Activated CD8-positive, alpha-beta memory T cell treated with anti-CD3 and anti-CD28 coated beads, Interleukin-2, amount 10 ng/mL, durations not matched to agents 7 days and 5 days (primary cell): ENCODE results near the gene RCSD1. TPM values are rescaled to one million over a fixed set of nuclear protein-coding genes. Genes with fewer than 3 reads are reported as not detected.

ENCODE experiments used
- ATAC-seq: fragments of 150-1000 bp; cut with Tn5 transposase; one replicate; pipeline ENCODE4 v1.10.0; 2021; ENCODE audit warnings: moderate library complexity
- CTCF ChIA-PET: fragments of 350-600 bp; sonication (Branson Sonifier 250); formaldehyde crosslinking; loops from one replicate; lab custom pipeline; 2021; ENCODE audit warnings: antibody characterized with exemption; lab: Charles Lee
- DNase-seq: peaks from one replicate; pipeline ENCODE4 v3.0.0-alpha.2; 2020
- H3K27ac Mint-ChIP-seq: one replicate; pipeline ENCODE4 v1.8.0; 2021; ENCODE audit warnings: mild to moderate bottlenecking, mixed read lengths
- H3K27me3 Mint-ChIP-seq: one replicate; pipeline ENCODE4 v1.8.0; 2021; ENCODE audit warnings: mixed read lengths
- H3K36me3 Mint-ChIP-seq: one replicate; pipeline ENCODE4 v1.8.0; 2021; ENCODE audit warnings: mild to moderate bottlenecking, mixed read lengths
- H3K4me1 Mint-ChIP-seq: one replicate; pipeline ENCODE4 v1.8.0; 2021; ENCODE audit warnings: mixed read lengths
- H3K4me3 Mint-ChIP-seq: one replicate; pipeline ENCODE4 v1.8.0; 2021; ENCODE audit warnings: mild to moderate bottlenecking, moderate library complexity, mixed read lengths
- H3K9me3 Mint-ChIP-seq: one replicate; pipeline ENCODE4 v1.8.0; 2022; ENCODE audit warnings: low read depth, mixed read lengths
- total RNA-seq, 2 experiments: library from RNA; stranded (reverse); gene quantifications; one replicate each; pipeline ENCODE4 v1.2.3, GENCODE V29; 2021

RCSD1 gene
- total RNA-seq, 2 experiments from 2014 or later: 121 to 129 TPM

- Mint-ChIP-seq H3K27me3 (no peaks in the 10 kb centered on the region), H3K9me3 (no peaks in the 10 kb centered on the region), H3K4me1 (peaks cover 25% of the 10 kb centered on the region), H3K27ac (no peak overlapping the region), H3K4me3 (no peak overlapping the region), H3K36me3 (peaks cover 68% of the 10 kb centered on the region)
- DNase-seq (no peak), ATAC-seq (no peak)
- CTCF ChIA-PET: no interaction called here
Observed at GRCh38 chr1:167667536-167667935, 37.5 kb downstream of the RCSD1 start.

- H3K27ac Mint-ChIP-seq: no peak overlapping the region
- H3K4me3 Mint-ChIP-seq: no peak overlapping the region
- peaks cover 72% of the 10 kb centered on the region for H3K36me3 Mint-ChIP-seq
Observed at GRCh38 chr1:167668108-167668507, 38.1 kb downstream of the RCSD1 start.

GRCh38 chr1:167669209-167670124 lies 39.4 kb downstream of the RCSD1 start:
- Mint-ChIP-seq H3K36me3 (peaks cover 73% of the 10 kb centered on the region), H3K4me1 (peaks cover 30% of the 10 kb centered on the region), H3K9me3 (no peaks in the 10 kb centered on the region), H3K27me3 (no peaks in the 10 kb centered on the region), H3K27ac (peak overlapping the region; percentile 25), H3K4me3 (no peak overlapping the region)
- no peak for ATAC-seq
- CTCF ChIA-PET: interaction anchor here (1.0 kb wide), 1 partner anchor 69 kb away, joined by 5 read pairs; no protein-coding TSS in a partner anchor
- DNase-seq: no peak

More at GRCh38 chr1:167668108-167668507, 38.1 kb downstream of the RCSD1 start:
- Mint-ChIP-seq H3K4me1 (peaks cover 28% of the 10 kb centered on the region), H3K27me3 (no peaks in the 10 kb centered on the region), H3K9me3 (no peaks in the 10 kb centered on the region)
- CTCF ChIA-PET: interaction anchor here (0.5 kb wide), 1 partner anchor 64 kb away, joined by 3 read pairs; no protein-coding TSS in a partner anchor
- DNase-seq (no peak), ATAC-seq (no peak)

GRCh38 chr1:167670563-167670962 lies 40.5 kb downstream of the RCSD1 start:
- no peaks in the 10 kb centered on the region for H3K27me3 Mint-ChIP-seq
- DNase-seq: no peak
- peaks cover 69% of the 10 kb centered on the region for H3K36me3 Mint-ChIP-seq
- no peaks in the 10 kb centered on the region for H3K9me3 Mint-ChIP-seq
- CTCF ChIA-PET: interaction anchor here (1.0 kb wide), 1 partner anchor 70 kb away, joined by 5 read pairs; no protein-coding TSS in a partner anchor
- ATAC-seq: no peak
- peak overlapping the region; percentile 41 for H3K27ac Mint-ChIP-seq
- no peak overlapping the region for H3K4me3 Mint-ChIP-seq
- peaks cover 29% of the 10 kb centered on the region for H3K4me1 Mint-ChIP-seq

- H3K27me3 Mint-ChIP-seq: no peaks in the 10 kb centered on the region
- peaks cover 63% of the 10 kb centered on the region for H3K36me3 Mint-ChIP-seq
- H3K4me3 Mint-ChIP-seq: no peak overlapping the region
- no peaks in the 10 kb centered on the region for H3K9me3 Mint-ChIP-seq
- ATAC-seq: no peak
- no peak overlapping the region for H3K27ac Mint-ChIP-seq
- peaks cover 36% of the 10 kb centered on the region for H3K4me1 Mint-ChIP-seq
- no peak for DNase-seq
- CTCF ChIA-PET: interaction anchor here (0.6 to 4.5 kb wide), 3 partner anchors 15 to 72 kb away, joined by 3 to 26 read pairs (median 4); no protein-coding TSS in a partner anchor
Observed at GRCh38 chr1:167671727-167672511, 41.9 kb downstream of the RCSD1 start.

GRCh38 chr1:167672831-167673230 lies 42.8 kb downstream of the RCSD1 start:
- no peak overlapping the region for H3K27ac Mint-ChIP-seq
- CTCF ChIA-PET: interaction anchor here (1.1 to 4.5 kb wide), 2 partner anchors 14 to 83 kb away, joined by 3 to 26 read pairs; no protein-coding TSS in a partner anchor
- H3K4me3 Mint-ChIP-seq: no peak overlapping the region
- DNase-seq (no peak), ATAC-seq (no peak)
- H3K27me3 Mint-ChIP-seq: no peaks in the 10 kb centered on the region
- H3K4me1 Mint-ChIP-seq: peaks cover 39% of the 10 kb centered on the region
- no peaks in the 10 kb centered on the region for H3K9me3 Mint-ChIP-seq
- H3K36me3 Mint-ChIP-seq: peaks cover 59% of the 10 kb centered on the region

GRCh38 chr1:167673265-167673664 lies 43.2 kb downstream of the RCSD1 start:
- no peak for DNase-seq
- peaks cover 57% of the 10 kb centered on the region for H3K36me3 Mint-ChIP-seq
- H3K27me3 Mint-ChIP-seq: no peaks in the 10 kb centered on the region
- H3K27ac Mint-ChIP-seq: no peak overlapping the region
- ATAC-seq: no peak
- no peaks in the 10 kb centered on the region for H3K9me3 Mint-ChIP-seq
- peaks cover 38% of the 10 kb centered on the region for H3K4me1 Mint-ChIP-seq
- no peak overlapping the region for H3K4me3 Mint-ChIP-seq
- CTCF ChIA-PET: interaction anchor here (1.1 to 4.5 kb wide), 2 partner anchors 14 to 83 kb away, joined by 3 to 26 read pairs; no protein-coding TSS in a partner anchor

GRCh38 chr1:167674156-167674555 lies 44.1 kb downstream of the RCSD1 start:
- Mint-ChIP-seq H3K27me3 (no peaks in the 10 kb centered on the region), H3K4me1 (peaks cover 31% of the 10 kb centered on the region), H3K9me3 (no peaks in the 10 kb centered on the region), H3K27ac (no peak overlapping the region), H3K4me3 (no peak overlapping the region), H3K36me3 (peaks cover 51% of the 10 kb centered on the region)
- DNase-seq (no peak), ATAC-seq (no peak)
- CTCF ChIA-PET: interaction anchor here (2.6 to 4.5 kb wide), 2 partner anchors 13 to 74 kb away, joined by 13 to 26 read pairs; no protein-coding TSS in a partner anchor

- Mint-ChIP-seq H3K36me3 (peaks cover 43% of the 10 kb centered on the region), H3K9me3 (no peaks in the 10 kb centered on the region), H3K4me3 (no peak overlapping the region), H3K27me3 (no peaks in the 10 kb centered on the region), H3K27ac (no peak overlapping the region), H3K4me1 (peaks cover 31% of the 10 kb centered on the region)
- DNase-seq: no peak
- no peak for ATAC-seq
- CTCF ChIA-PET: interaction anchor here (1.2 to 4.5 kb wide), 3 partner anchors 12 to 75 kb away, joined by 4 to 26 read pairs (median 13); no protein-coding TSS in a partner anchor
Observed at GRCh38 chr1:167675440-167675839, 45.4 kb downstream of the RCSD1 start.

- Mint-ChIP-seq H3K9me3 (no peaks in the 10 kb centered on the region), H3K36me3 (peaks cover 42% of the 10 kb centered on the region), H3K27ac (peak overlapping the region; percentile 52), H3K4me3 (no peak overlapping the region), H3K27me3 (no peaks in the 10 kb centered on the region), H3K4me1 (peaks cover 28% of the 10 kb centered on the region)
- CTCF ChIA-PET: interaction anchor here (1.2 to 4.5 kb wide), 3 partner anchors 11 to 76 kb away, joined by 4 to 26 read pairs (median 13); no protein-coding TSS in a partner anchor
- ATAC-seq (no peak), DNase-seq (no peak)
Observed at GRCh38 chr1:167676205-167676915, 46.3 kb downstream of the RCSD1 start.

GRCh38 chr1:167676916-167677848 lies 47.1 kb downstream of the RCSD1 start:
- no peak for DNase-seq
- Mint-ChIP-seq H3K9me3 (no peaks in the 10 kb centered on the region), H3K4me1 (peaks cover 22% of the 10 kb centered on the region), H3K27me3 (no peaks in the 10 kb centered on the region), H3K4me3 (no peak overlapping the region), H3K36me3 (peaks cover 41% of the 10 kb centered on the region), H3K27ac (no peak overlapping the region)
- CTCF ChIA-PET: interaction anchor here (0.6 to 4.5 kb wide), 3 partner anchors 10 to 76 kb away, joined by 3 to 26 read pairs (median 4); no protein-coding TSS in a partner anchor
- no peak for ATAC-seq
